Measurements from ENCODE around the gene PDE4D. TPM values are rescaled to one million over a fixed set of nuclear protein-coding genes. Genes with fewer than 3 reads are reported as not detected.
"Not testable (repeated sequence)": the region's sequence is repeated elsewhere in the genome, so short reads cannot be mapped to it uniquely, and the experiment has no call there.

The PDE4D gene
- total RNA-seq, 1 donor from 2014 or later: 27.4 TPM

DNA sequence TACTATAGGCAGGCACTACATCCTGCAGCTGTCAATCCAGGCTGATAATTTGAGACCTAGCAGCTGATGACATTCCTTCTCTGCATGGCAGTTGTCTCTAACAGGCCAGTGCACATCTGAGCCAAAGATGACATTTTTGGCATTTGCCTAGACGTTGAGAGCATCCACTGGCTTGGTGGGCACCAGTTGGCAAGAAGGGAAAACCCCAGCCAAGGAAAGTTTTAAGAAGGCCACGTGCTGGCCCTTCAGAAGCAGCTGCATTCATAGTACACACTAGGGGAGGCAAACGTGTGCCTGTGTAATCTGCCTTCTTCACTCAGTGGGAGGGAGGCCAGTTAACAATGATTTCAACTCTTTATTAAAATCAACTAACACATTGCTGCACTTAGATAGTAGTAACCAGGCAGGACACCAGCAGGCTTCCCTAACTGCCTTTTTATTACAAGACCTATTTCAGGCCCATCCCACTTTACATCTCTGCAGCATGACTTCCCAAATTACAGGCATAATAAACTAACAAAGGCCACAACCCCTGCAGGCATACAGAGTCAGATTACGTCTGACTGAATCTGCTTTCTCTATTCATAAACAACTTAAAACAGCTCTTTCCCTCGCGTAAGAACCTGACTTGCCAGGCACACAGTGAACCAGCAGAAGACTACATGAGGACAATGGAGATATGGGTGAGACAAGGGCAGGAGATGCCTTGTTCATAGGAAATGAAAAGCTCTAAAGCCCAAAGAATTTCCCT lies 576.3 kb downstream of the PDE4D start:
- DNase-seq (ENCODE audit: extremely low read depth, low read depth, low spot score): no peak

- no peak for DNase-seq (ENCODE audit: extremely low read depth, low read depth, low spot score)
Measured at GRCh38 chr5:59312223-59312622, 581.3 kb downstream of the PDE4D start.

GRCh38 chr5:59308685-59309084 lies 584.8 kb downstream of the PDE4D start:
- not testable (repeated sequence) for DNase-seq (ENCODE audit: extremely low read depth, low read depth, low spot score)

GRCh38 chr5:59303289-59303716 lies 590.2 kb downstream of the PDE4D start:
- DNase-seq (ENCODE audit: extremely low read depth, low read depth, low spot score): not testable (repeated sequence)

DNA sequence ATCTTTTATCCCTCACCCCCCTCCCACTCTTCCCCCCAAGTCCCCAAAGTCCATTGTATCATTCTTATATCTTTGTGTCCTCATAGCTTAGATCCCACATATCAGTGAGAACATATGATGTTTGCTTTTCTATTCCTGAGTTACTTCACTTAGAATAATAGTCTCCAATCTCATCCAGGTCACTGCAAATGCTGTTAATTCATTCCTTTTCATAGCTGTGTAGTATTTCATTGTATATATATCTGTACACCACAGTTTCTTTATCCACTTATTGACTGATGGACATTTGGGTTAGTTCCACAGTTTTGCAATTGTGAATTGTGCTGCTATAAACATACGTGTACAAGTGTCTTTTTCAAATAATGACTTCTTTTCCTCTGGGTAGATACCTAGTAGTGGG lies 591.0 kb downstream of the PDE4D start:
- not testable (repeated sequence) for DNase-seq (ENCODE audit: extremely low read depth, low read depth, low spot score)

DNA sequence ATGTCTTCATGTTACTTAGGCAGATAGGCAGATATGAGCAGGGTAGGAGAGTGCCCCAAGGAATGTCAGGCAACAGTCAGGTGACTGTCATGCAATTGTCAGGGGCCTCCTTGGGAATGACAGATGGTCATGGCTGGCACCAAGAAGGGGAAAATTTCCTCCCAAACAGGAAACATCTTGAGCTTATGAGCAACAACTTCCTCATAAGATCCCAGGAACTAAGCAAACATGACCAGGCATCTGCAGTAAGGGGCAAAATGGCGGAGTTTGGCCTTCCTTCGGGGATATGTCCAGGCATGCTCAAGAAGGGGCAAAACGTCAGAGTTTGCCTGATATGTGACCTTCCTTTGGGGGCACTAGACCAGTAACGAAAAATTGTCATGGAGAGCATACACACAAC lies 591.8 kb downstream of the PDE4D start:
- DNase-seq (ENCODE audit: extremely low read depth, low read depth, low spot score): peak; percentile 72

GRCh38 chr5:59300930-59301329 lies 592.6 kb downstream of the PDE4D start:
- no peak for DNase-seq (ENCODE audit: extremely low read depth, low read depth, low spot score)

DNA sequence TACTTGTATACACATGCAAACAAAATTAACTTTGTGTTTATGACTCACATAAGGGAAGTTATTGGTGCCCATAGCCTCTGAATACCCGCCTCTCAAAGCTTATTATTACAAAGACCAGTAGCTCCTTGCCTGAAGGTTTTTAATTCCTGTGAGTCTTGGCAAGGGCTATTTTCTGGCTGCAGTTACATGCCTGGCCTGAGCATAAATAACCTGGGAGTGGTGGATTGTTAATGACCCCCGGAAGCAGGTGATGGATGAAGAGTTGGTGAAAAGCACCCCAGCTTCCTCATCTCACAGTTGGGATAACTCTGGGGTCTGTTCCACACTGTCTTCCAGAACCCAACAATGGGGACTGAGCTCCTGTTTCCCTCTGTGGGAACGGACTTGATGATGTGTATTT lies 594.5 kb downstream of the PDE4D start:
- no peak for DNase-seq (ENCODE audit: extremely low read depth, low read depth, low spot score)

DNA sequence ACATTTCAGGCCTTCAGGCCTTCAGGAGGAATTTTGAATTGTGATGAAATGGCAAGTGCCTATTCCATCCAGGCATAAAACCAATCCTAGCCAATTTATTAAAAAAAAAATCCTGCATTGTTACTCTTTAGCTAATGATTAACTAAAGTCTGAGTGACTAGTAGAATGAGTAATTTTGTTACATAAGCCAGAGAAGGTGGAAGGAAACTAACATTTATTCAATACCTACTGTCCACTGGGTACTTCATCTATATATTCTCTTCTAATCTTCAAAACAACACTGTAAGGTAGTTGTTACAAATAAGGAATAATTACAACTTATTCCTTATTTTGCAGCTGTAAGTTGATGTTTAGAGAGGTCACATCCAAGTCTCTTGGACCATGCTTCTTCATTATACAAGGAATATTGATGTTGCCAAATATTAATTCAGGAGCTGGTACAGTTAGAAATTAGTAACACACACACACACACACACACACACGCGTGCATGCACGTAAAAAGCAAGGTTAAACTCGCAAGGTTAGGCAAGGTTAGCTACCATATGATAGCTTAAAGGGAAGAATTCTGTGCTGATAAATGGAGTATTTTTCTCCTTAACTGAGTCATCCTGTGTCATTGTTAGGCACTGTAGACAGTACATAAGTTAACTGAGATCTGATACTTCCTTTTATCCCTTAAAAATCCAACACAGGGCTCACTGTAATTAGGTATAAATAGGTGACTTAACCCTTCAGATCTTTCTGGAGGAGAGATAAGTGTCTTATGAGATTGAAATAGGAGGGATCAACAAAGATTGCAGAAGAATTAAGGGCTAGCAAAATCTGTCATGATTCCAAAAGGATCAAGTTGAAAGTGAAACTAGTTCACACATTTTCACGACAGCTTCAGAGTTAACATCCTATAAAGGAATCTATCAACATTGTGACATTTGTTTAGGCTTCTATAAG lies 596.9 kb downstream of the PDE4D start:
- DNase-seq (ENCODE audit: extremely low read depth, low read depth, low spot score): no peak

DNA sequence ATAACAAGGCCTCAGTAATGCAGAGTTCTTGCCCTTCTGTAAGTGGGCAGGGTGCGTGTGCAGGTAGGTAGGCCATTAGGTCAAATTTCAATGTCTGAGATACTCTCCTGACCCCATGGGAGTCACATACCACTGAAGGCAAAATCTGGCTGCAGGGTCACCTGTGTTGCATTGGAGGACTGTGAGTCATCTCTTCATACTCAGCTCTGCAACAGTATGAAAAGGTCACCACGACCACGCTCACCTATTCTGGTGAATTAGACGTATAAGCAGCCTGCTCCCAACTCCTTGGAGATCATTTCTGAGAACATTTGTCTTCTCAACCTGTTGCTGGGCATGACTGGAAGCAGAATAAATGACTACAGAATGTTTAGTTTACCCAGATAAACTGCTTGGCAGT lies 599.8 kb downstream of the PDE4D start:
- no peak for DNase-seq (ENCODE audit: extremely low read depth, low read depth, low spot score)

GRCh38 chr5:59291941-59292340 lies 601.6 kb downstream of the PDE4D start:
- DNase-seq (ENCODE audit: extremely low read depth, low read depth, low spot score): no peak

DNA sequence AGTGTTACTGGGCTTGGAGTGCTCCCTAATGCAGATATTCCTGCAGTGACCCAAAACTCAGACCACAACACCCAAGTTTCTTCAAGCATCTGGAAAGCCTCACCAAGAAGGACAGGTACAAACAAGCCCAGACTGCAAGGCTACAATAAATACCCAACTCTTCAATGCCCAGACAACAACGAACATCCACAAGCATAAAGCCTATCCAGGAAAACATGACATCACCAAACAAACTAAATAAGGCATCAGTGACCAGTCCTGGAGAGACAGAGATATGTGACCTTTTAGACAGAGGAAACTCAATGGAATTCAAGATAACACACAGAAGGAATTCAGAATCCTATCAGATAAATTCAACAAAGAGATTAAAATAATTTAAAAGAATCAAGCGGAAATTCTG lies 605.6 kb downstream of the PDE4D start:
- peak; percentile 97 for DNase-seq (ENCODE audit: extremely low read depth, low read depth, low spot score)

GRCh38 chr5:59287361-59287760 lies 606.2 kb downstream of the PDE4D start:
- DNase-seq (ENCODE audit: extremely low read depth, low read depth, low spot score): no peak

DNA sequence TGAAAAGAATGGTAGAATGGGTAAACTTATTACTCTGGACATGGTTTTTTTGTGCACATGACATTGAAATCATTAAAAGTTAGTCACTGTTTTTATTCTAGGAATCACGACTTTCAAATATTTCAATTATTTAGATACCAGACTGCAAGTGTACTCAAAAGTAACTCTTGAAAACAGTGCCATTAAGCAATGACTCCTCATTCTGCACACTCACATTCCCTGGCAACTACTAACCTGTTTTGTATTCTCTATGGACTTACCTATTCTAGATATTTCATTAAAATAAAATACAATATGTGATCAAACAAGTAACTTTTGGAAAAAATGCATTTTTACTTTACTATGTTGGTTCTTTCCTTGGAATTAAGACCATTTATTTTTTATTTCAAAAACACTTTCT lies 607.0 kb downstream of the PDE4D start:
- DNase-seq (ENCODE audit: extremely low read depth, low read depth, low spot score): no peak

- DNase-seq (ENCODE audit: extremely low read depth, low read depth, low spot score): no peak
Measured at GRCh38 chr5:59285300-59286016, 608.1 kb downstream of the PDE4D start.

GRCh38 chr5:59282726-59283125 lies 610.8 kb downstream of the PDE4D start:
- DNase-seq (ENCODE audit: extremely low read depth, low read depth, low spot score): no peak

DNA sequence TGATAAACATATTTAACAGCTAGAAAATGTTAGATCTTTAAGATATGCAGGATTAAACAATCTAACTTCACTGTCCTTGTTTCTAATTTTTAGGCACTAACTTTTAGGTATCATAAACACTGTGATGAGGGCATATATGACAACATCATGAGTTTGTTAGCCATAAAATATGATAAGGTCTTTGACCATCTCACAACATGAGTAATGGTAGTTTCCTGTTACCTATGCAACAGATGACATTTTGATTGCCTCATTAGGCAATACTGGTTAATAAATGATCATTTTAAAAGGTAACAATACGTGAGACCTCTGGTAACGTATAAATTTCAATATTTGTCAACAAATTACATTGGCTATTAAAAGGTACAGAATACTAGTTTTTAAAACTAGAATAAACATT lies 613.5 kb downstream of the PDE4D start:
- DNase-seq (ENCODE audit: extremely low read depth, low read depth, low spot score): no peak

GRCh38 chr5:59276917-59277372 lies 616.6 kb downstream of the PDE4D start:
- no peak for DNase-seq (ENCODE audit: extremely low read depth, low read depth, low spot score)

DNA sequence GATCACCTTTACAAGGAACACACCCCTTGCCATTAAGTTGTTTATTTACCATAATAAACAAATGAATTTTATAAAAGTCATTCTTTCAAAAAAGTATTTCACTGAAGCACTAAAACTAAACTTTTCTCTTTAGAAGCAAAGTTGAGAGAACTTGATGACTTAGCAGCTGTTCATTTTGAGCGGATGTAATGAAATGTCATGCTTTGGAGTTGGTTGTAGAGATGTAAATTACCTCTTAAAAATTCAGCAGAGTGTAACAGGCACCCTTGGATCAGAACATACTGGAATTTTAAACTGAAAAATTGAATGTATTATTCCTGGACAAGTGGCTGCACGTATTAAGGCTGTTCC lies 617.2 kb downstream of the PDE4D start:
- no peak for DNase-seq (ENCODE audit: extremely low read depth, low read depth, low spot score)

DNA sequence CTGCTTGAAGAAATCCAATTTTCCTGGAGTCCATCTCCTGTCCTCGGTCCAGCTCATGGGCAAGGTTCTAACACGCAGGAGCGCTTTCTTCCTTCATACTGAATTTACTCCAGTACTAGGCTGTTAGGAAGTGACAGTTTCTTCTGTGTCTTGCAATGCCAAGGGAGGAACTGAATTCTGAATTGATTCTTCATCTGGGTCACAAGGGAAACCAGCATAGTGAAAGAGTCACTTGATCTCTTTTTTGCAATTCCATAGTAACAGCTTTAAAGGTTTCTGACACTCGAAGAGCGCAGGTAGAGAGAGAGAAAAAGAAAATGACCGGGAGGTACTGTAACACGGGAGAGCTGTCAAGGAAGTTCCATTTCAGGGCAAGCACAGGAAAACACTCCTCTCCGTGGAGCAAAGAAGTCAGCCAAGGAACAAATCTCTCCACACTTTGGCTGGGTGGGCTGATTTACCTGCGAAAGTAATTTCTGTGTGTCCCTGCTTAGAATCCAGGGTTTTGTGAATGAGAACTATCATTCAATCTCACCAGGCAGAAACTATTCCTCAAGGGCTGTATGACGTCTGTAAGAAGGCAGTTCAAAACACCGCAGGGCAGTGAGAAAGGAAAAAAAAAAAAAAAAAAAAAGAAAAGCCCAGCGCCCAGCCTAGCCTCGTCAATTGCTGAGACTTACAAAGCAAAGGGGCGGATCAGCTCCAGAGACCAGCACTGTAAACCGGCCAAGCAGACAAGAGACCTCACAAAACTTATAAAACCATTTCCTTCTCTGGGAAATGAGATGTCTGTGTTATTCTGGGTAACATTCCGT lies 617.8 kb downstream of the PDE4D start:
- peak; percentile 73 for DNase-seq (ENCODE audit: extremely low read depth, low read depth, low spot score)
